Amniotic stem cell (primary cell): Measurements from ENCODE around the gene SPINK2.

Experiments used
- DNase-seq: peaks from one replicate; lab custom pipeline; 2025; lab: John Stamatoyannopoulos, UW

SPINK2 gene

DNA sequence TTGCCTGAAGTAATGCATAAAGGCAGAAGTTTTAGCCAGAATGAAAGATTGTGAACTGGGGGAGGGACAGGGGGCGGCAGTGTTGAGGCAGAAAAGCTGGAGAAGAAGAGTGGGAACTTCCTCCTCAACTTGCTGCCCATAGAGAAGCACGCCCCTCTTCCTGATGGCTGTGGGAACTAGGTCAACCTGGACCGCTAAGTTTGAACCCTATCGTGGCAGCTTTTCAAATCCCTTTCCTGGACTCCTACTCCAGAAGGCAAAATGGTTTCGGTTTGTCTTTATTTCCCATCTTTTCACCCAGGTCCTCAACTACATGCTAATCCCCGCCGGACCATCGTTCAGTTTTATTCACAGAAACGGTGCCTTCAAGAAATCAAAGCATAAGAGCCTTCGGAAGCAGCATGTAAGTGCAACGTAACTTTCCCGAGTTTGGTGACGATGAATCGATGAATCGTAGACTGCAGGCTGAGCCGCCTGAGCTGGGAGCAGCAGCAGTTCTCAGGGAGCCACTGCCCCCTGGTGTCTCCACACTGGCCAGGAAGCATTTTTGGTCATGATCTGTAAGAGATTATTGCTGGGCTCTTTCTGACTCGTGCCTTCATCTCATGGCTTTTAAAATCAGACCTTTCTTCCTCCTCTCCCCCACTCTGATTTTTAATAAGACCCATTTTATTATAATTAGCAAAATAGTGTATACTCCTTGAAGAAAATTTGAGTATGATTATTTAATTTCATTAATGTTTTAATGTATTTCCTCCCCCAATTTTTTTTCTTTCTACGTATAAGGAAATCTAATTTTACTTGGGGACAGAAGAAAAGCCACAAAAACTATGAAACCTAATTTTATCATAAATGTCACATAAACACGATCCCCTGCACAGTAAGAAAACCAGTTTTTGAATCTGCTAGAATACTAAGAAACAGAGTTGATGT lies 21.4 kb downstream of the SPINK2 start:
- DNase-seq = peak; percentile 61

DNA sequence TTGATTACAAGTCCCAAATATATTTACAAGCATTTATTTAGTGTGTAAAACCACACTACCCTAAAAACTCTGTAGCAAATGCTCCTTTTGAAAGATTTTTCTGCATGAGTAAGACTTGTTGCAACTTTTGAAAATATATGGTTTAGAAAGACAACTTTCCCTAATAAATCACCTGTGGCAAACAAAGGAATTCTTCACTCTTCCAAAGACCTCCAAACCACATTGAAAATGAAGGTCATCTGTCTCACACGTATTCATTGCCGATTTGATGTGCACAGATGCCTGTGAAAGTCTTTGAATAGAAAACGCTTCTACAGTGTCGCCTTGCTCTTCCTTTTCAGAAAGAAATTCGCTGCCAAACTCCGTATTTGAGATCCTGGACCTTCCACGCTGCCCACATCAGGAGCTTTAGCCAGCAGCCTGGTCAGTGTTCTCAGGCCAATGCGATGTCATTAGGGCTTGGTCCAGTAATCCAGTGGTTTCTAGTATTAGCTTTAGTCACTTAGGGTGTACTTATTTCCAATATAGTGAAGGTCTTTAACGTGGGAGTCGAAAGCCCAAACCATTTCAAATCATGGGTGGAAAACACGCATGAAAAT lies 22.2 kb downstream of the SPINK2 start:
- no peak for DNase-seq

DNA sequence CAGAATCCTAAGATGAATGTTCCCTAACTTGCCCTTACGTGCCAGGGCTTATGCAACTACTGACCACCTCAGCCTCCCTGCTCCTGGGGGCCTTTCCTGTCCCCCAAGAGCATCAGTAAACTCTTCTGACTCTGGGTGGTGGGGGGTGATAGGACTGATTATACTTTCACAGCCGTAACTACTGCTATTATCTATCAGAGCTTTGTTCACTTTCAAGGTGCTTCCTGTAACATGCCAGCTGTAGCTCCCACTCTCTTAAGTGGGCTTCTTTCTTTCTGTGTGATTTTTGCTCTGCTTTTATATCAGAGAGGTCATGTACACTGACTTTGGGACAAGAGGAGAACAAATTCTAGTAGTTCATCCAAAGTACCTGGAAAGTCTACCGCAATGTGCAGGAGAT lies 25.3 kb downstream of the SPINK2 start:
- DNase-seq = no peak

DNA sequence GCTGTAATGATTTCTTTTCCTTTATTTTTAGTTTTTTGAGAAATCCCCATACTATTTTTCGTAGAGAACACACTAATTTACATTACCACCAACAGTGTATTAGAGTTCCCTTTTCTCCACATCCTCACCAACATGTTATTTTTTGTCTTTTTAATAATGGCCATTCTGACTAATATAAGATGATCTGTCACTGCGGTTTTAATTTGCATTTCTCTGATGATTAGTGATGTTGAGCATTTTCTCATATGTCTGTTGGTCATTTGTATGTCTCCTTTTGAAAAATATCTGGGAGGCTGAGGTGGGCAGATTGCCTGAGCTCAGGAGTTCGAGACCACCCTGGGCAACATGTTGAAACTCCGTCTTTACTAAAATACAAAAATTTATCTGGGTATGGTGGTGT lies 30.2 kb downstream of the SPINK2 start:
- DNase-seq = no peak

DNA sequence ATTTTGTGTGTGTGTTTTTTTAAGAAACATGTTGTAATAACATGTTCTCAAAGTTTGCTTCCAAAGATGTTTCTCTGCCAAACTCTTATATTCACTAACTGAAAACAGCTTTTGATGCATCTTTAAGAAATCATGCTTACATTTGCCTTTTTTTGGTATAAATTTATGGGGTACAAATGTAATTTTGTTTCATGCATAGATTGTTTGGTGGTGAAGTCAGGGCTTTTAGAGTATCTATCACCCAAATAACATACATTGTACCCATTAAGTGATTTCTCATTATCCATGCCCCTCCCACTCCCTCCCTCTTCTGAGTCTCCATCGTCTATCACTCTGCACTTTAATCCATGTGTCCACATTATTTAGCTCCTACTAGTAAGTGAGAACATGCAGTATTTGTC lies 30.8 kb downstream of the SPINK2 start:
- DNase-seq = no peak

DNA sequence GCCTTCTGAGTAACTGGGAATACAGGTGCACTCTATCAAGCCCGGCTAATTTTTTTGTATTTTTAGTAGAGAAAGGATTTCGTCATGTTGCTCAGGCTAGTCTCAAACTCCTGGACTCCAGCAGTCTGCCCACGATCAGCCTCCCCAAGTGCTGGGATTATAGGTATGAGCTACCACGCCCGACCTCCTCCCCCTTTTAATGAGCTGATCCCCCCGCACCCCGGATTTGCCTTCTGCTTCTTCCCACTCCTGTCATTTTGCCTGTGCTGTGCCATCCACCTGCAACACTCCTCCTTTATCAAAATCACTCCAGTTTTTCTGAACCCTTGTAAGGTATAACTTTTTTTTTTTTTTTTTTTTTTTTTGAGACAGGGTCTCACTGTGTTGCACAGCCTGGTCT lies 33.4 kb downstream of the SPINK2 start:
- no peak for DNase-seq

DNA sequence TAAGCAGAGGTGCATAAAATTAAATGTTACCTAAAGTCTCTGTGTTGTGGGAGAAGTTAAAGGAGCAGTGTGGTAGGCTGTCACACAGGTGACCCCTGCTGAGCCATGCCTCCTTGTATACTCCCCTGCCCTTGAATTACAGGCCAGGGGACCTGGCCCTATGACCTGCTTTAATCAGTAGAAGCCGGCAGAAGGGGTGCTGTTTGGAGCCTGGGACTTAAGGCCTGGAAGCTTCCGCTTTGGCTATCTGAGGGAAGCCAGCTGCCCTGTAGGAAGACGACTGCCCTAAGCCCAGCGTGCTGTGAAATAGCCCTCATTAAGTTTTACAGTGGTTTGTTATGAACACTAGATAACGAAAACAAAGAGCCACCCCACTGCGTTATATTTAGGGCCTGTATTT lies 34.1 kb downstream of the SPINK2 start:
- no peak for DNase-seq

DNA sequence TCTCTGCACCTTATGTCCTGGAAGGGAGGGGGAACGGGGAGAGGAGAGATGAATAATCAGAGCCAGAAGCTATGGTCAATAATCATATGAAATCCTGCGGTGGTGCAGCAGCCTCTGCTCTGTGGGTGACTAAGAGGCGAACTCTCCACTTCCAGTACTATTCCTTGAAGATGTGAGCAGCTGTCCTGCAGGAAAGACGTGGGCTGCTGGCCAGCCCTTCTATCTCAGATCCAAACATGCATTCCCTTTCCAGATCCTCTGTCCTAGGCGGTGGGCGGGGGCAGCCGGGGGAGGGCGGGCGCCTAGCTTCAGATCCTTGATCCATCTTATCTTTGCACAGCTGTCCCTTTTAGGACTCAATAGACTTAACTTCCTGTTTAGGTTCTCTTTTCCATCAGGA lies 34.5 kb downstream of the SPINK2 start:
- peak; percentile 8 for DNase-seq

DNA sequence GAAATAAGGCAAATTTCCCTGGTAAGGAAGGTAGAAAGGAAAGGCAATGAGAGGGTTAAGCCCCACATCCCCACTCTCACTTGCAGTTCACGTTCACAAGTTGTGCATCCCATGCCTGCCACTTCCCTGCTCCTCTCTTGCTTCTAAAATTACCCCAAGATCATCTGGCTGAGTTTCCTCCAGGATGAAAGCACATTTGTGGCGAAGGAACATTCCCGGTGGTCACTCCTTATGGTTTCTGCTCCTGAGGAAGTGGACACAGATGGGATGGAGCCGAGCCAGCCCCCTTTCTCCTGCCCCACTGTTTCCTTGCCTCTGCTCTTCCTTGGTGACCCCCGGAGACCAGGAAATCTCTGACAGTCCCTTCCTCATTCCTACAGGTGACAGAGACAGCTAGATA lies 37.5 kb downstream of the SPINK2 start:
- no peak for DNase-seq

DNA sequence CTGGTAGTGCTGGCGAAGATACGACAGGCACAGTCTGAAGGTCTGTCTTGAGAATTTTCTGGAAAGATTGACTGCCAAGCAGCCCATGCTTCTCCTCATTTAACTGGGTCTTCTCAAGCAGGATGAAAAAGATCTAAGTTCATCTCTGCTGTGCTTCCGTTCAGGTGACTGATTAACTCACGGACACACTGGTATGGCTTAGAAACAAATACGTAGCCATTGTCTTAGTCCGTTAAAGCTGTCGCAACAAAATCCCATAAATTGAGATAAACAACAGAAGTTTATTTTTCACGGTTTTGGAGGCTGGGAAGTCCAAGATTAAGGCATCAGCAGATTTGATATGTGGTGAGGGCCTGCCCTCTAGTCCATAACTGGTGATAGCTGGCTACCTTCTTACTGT lies 39.5 kb downstream of the SPINK2 start:
- no peak for DNase-seq

DNA sequence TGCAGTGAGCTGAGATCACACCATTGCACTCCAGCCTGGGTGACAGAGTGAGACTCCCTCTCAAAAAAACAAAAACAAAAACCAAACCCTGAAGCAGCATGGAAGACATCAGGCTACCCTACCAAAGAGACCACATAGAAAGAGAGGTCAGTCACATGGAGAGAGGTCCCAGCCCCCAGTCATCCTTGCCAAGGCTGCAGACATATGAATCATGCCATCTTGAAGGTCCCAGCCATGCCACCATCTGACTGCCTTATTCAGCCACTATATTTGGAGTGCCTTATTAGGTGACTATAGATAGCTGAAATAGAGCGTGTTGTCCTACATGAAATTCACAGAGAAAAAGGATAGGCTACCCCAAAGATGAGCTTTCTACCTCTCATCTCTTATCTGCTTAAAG lies 48.2 kb downstream of the SPINK2 start:
- no peak for DNase-seq

DNA sequence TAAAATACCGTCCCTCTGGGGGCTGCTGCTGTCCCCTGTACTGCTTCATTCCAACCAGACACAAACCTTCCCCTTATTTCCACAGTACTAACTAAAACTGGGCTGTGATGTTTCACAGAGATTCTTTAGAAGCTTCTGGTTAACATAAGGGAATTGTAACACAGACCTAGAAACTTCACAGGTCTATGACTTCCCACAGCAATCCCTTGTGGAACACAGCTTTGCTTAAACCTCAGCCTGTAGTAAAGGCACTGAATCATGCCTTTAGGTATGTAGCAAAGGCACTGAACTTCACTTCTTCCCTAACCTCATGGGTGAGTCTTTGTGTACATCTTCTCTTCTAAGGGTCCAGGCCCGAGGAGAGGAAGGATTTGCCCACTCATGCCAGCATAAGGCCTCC lies 49.4 kb downstream of the SPINK2 start:
- no peak for DNase-seq

DNA sequence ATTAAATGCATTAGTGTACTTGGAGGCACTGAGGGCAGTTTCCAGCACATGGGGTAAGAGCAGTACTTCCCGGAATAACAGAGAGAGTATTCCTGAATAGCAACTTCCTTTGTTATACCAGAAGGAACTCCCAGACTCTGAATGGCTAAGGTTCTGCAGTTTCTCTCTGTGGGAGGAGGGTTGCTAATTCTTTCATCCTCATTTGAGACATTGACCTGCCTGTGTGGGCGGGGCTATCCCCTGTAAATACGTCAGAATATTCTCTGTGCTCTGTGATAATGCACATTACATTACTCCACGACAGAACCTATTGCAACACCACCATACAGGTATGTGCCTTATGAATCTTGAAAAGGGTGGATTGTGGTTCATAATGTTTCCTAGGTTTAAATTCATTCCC lies 52.7 kb downstream of the SPINK2 start:
- no peak for DNase-seq

DNA sequence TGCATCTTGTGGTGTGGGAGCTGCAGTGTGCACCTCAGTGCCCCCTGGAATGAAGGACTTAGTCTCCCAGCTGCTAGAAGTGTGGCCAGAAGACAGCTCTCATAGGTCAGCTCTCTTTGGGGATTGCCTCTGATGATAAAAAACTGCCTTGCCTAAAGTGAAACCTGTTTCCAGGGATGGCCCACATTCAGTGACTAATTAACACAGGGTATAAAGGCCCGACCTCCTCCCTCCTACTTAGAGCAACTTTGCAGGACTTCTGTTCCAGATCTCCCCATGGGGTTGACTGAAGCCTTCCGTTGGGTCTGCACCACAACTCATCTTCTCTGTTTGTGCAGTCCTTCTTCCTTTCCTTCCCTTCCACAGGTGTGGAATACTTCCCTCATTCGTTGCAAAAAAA lies 53.2 kb downstream of the SPINK2 start:
- DNase-seq = no peak

DNA sequence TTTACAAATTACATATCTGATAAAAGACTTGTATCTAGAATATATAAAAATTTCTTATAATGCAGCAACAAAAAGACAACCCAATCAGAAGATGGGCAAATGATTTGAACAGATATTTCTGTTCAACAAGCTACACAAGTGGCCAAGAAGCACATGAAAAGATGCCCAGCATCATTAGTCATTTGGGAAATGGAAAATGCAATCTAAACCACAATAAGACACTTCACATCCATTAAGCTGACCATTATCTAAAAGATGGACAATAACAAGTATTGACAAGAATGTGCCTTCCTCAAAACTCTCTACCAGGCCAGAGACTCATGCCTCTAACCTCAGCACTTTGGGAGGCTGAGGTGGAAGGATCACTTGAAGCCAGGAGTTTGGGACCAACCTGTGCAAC lies 53.9 kb downstream of the SPINK2 start:
- no peak for DNase-seq

DNA sequence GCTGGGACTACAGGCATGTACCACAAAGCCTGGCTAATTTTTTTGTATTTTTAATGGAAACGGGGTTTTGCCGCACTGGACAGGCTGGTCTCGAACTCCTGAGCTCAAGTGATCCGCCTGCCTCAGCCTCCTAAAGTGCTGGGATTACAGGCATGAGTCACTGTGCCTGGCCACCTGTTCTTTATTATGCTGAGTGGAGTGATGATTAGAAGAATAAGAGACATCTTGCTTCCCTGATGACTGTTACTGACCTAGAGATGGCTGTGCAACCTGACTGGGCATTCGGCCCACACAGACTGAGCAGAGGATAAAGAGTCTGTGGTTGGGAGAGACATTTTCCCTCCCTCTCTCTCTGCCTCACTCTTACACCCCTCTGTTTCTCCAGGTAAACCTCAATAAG lies 56.7 kb downstream of the SPINK2 start:
- DNase-seq = no peak

DNA sequence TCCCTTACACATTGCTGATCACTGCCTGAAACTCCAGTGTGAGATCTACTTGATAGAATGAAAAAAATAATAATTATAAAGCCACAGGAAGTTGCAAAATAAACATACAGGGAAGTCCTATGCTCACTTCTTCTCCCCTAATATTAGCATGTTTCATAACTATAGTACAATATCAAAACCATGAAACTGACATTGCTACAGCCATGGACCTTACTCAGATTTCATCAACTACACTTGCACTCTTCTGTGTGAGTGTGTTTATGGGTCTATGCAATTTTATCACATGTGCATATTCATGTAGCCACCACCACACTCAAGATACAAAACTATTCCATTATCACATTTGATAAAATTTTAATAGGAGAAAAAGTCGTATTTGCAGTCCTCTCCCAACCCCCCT lies 57.3 kb downstream of the SPINK2 start:
- DNase-seq = no peak

DNA sequence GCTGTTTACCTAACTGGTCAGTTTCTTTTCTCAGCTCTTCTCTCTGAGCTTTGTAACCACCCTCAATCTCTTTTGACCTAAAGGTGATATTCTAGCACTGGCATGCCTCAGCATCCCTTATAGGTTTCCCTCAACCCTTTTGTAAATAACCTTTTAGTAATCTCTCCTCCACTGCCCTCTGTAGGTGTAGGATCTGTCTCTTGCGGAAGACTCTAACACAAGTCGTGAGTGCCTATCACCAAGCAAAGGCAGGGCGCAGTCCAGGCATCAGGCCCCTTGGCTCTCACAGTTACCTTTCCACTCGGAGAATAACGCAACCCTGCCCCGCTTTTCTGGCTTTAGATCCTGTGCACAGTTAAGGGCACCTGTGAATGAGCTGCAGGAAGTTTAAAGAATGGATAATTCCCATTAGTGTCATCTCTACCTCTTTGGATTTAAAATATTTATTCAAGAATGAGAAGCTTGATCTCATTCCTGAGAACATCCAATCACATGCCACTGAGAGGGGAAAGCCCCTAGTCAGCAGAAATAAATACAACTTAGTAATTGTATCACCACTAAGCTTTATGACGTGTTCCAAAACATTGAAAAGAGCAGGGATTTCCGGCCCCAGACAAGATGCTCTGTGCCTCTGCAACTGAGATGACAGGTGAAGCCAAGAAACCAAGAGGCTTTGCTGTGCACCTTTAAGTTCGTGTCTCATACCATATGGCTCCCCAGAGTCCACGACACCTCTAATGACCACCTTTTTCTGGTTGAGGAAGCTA lies 58.8 kb downstream of the SPINK2 start:
- DNase-seq = no peak

DNA sequence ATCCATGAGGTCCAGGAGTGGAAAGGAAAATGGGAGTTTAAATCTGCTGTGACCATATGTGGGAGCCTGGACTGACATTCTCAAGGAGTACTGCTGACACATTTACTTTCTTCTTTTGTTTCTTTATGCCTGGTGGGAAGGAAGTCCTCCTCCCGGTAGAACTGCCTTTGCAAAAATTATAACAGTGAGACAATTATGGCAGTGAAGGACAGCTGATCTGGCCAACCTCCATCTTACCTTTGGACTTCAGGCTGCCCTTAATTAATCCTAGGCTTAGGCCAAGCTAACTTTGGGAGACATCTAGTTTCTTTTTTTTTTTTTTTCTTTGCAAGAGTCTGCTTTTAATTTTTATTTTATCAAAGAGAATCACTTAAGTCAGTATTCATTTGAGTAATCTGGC lies 61.3 kb downstream of the SPINK2 start:
- DNase-seq = no peak
